H54 (cell line): ENCODE data around the gene ITM2C.

Experiments used
- DNase-seq: peaks from one replicate; pipeline ENCODE4 v3.0.0; 2011; ENCODE audit warnings: low spot score, mixed read lengths; ENCODE audit not compliant: insufficient read length
- FAIRE-seq: peaks from 3 replicates; lab custom pipeline; 2011; peaks lifted over from hg19 to GRCh38; lab: Jason Lieb, UNC
- POLR2A ChIP-seq: IDR thresholded peaks from 2 replicates; pipeline ENCODE4 v1.6.1; 2011; ENCODE audit warnings: low read depth, mild to moderate bottlenecking, low read length

Gene ITM2C

GRCh38 chr2:230865307-230865765, 594 bp downstream of the ITM2C start:
- no peak for DNase-seq
- no peak for FAIRE-seq

GRCh38 chr2:230865766-230866755, 1.3 kb downstream of the ITM2C start:
- TF ChIP-seq POLR2A: no peak
- FAIRE-seq: no peak
- DNase-seq: no peak

More at GRCh38 chr2:230865307-230865765, 594 bp downstream of the ITM2C start:
- TF ChIP-seq POLR2A: no peak

GRCh38 chr2:230866756-230867523, 2.2 kb downstream of the ITM2C start:
- no peak for TF ChIP-seq POLR2A
- FAIRE-seq (no peak), DNase-seq (peak; percentile 48)

GRCh38 chr2:230868161-230868946, 3.6 kb downstream of the ITM2C start:
- FAIRE-seq (no peak), DNase-seq (no peak)
- TF ChIP-seq POLR2A: no peak

GRCh38 chr2:230868947-230869913, 4.5 kb downstream of the ITM2C start:
- DNase-seq (no peak), FAIRE-seq (no peak)
- TF ChIP-seq POLR2A: no peak

GRCh38 chr2:230869914-230870543, 5.3 kb downstream of the ITM2C start:
- no peak for FAIRE-seq
- no peak for DNase-seq
- no peak for TF ChIP-seq POLR2A

- no peak for TF ChIP-seq POLR2A
- FAIRE-seq (no peak), DNase-seq (no peak)
Observed at GRCh38 chr2:230870544-230871360, 6.0 kb downstream of the ITM2C start.

- no peak for DNase-seq
- no peak for FAIRE-seq
Observed at GRCh38 chr2:230871361-230872150, 6.8 kb downstream of the ITM2C start.

GRCh38 chr2:230872151-230872967, 7.6 kb downstream of the ITM2C start:
- no peak for DNase-seq
- TF ChIP-seq POLR2A: no peak
- no peak for FAIRE-seq

More at GRCh38 chr2:230871361-230872150, 6.8 kb downstream of the ITM2C start:
- no peak for TF ChIP-seq POLR2A
